Mucosa of rectum (tissue), 2 donors: ENCODE measurements around the gene PKIG.

Experiments used
- H3K27ac ChIP-seq, 2 donors: one replicate each; pipeline ENCODE4 v1.7.0; 2013; ENCODE audit warnings: inconsistent platforms in 2 of 2, low read depth in 2 of 2, low read length in 2 of 2
- H3K27me3 ChIP-seq, 2 donors: one replicate each; pipeline ENCODE4 v1.7.0; 2013; ENCODE audit warnings: low read length in 2 of 2; ENCODE audit not compliant: control insufficient read depth in 2 of 2, insufficient read depth in 2 of 2
- H3K36me3 ChIP-seq, 2 donors: one replicate each; pipeline ENCODE4 v1.7.0; 2013; ENCODE audit warnings: low read length in 2 of 2; ENCODE audit not compliant: control insufficient read depth in 2 of 2, insufficient read depth in 2 of 2
- H3K4me1 ChIP-seq, 2 donors: one replicate each; pipeline ENCODE4 v1.7.0; 2013; ENCODE audit warnings: low read length in 2 of 2, mild to moderate bottlenecking in 1 of 2; ENCODE audit not compliant: control insufficient read depth in 2 of 2, insufficient read depth in 2 of 2
- H3K4me3 ChIP-seq, 2 donors: one replicate each; pipeline ENCODE4 v1.7.0; 2013; ENCODE audit warnings: low read length in 2 of 2
- H3K9ac ChIP-seq, 2 donors: one replicate each; pipeline ENCODE4 v1.7.0; 2013; ENCODE audit warnings: low read length in 2 of 2, low read depth in 1 of 2, mild to moderate bottlenecking in 1 of 2
- H3K9me3 ChIP-seq, 2 donors: one replicate each; pipeline ENCODE4 v1.7.0; 2013; ENCODE audit warnings: low read length in 2 of 2; ENCODE audit not compliant: control insufficient read depth in 2 of 2
- donor health status: healthy.
- donor health status: Normal muscosa, but diverticular disease.

PKIG gene

GRCh38 chr20:44582311-44583025 is at the start of gene PKIG:
PKIG (plus strand) TSS chr20:44582579; CDS start chr20:44614557, 31,978 bp downstream.
- no peaks in the 10 kb centered on the region for H3K9me3 ChIP-seq
- peaks cover 8 to 9% of the 10 kb centered on the region in 2 donors for H3K4me1 ChIP-seq
- H3K9ac ChIP-seq: peak within 1 kb of the TSS; percentile 26 to 52
- H3K36me3 ChIP-seq: no peaks in the 10 kb centered on the region
- H3K27ac ChIP-seq: peak within 1 kb of the TSS; percentile 50 to 73
- peak within 1 kb of the TSS; percentile 52 to 66 for H3K4me3 ChIP-seq
- H3K27me3 ChIP-seq: no peaks in the 10 kb centered on the region

- Histone ChIP-seq H3K27me3 (no peaks in the 10 kb centered on the region), H3K27ac (peak overlapping the region in 1 of 2 donors; percentile 32), H3K4me1 (peaks cover 17 to 23% of the 10 kb centered on the region in 2 donors), H3K9ac (peak overlapping the region in 1 of 2 donors; percentile 80), H3K9me3 (no peaks in the 10 kb centered on the region), H3K36me3 (no peaks in the 10 kb centered on the region), H3K4me3 (peak overlapping the region in 1 of 2 donors; percentile 94)
Observed at GRCh38 chr20:44532981-44533331, 49.4 kb upstream of the PKIG start.

GRCh38 chr20:44533928-44534327 is 48.5 kb upstream of the PKIG start:
- Histone ChIP-seq H3K9ac (no peak overlapping the region), H3K27me3 (no peaks in the 10 kb centered on the region), H3K4me1 (peaks cover 17 to 23% of the 10 kb centered on the region in 2 donors), H3K36me3 (no peaks in the 10 kb centered on the region), H3K9me3 (no peaks in the 10 kb centered on the region), H3K27ac (no peak overlapping the region), H3K4me3 (no peak overlapping the region)

- Histone ChIP-seq H3K4me1 (peaks cover 16 to 22% of the 10 kb centered on the region in 2 donors), H3K36me3 (no peaks in the 10 kb centered on the region), H3K9me3 (no peaks in the 10 kb centered on the region), H3K27ac (peak overlapping the region; percentile 75 to 82), H3K27me3 (no peaks in the 10 kb centered on the region), H3K4me3 (peak overlapping the region; percentile 52 to 68), H3K9ac (peak overlapping the region; percentile 36 to 54)
Observed at GRCh38 chr20:44536175-44536574, 46.2 kb upstream of the PKIG start.

GRCh38 chr20:44537993-44538392 is 44.4 kb upstream of the PKIG start:
- Histone ChIP-seq H3K9ac (no peak overlapping the region), H3K9me3 (no peaks in the 10 kb centered on the region), H3K27me3 (no peaks in the 10 kb centered on the region), H3K4me3 (no peak overlapping the region), H3K27ac (no peak overlapping the region), H3K36me3 (no peaks in the 10 kb centered on the region), H3K4me1 (peaks cover 6 to 8% of the 10 kb centered on the region in 2 donors)

GRCh38 chr20:44540834-44541233 is 41.5 kb upstream of the PKIG start:
- no peak overlapping the region for H3K4me3 ChIP-seq
- H3K9ac ChIP-seq: no peak overlapping the region
- H3K27ac ChIP-seq: no peak overlapping the region
- no peaks in the 10 kb centered on the region for H3K27me3 ChIP-seq
- H3K4me1 ChIP-seq: peaks cover 5 to 6% of the 10 kb centered on the region in 2 donors
- H3K9me3 ChIP-seq: no peaks in the 10 kb centered on the region
- H3K36me3 ChIP-seq: no peaks in the 10 kb centered on the region

- Histone ChIP-seq H3K4me1 (peaks cover 0 to 4% of the 10 kb centered on the region in 2 donors), H3K36me3 (no peaks in the 10 kb centered on the region), H3K27ac (no peak overlapping the region), H3K9ac (no peak overlapping the region), H3K4me3 (no peak overlapping the region), H3K27me3 (no peaks in the 10 kb centered on the region), H3K9me3 (no peaks in the 10 kb centered on the region)
Observed at GRCh38 chr20:44541992-44542391, 40.4 kb upstream of the PKIG start.

GRCh38 chr20:44542890-44543289 is 39.5 kb upstream of the PKIG start:
- H3K36me3 ChIP-seq: no peaks in the 10 kb centered on the region
- no peaks in the 10 kb centered on the region for H3K9me3 ChIP-seq
- H3K4me1 ChIP-seq: peaks cover 0 to 4% of the 10 kb centered on the region in 2 donors
- no peak overlapping the region for H3K4me3 ChIP-seq
- H3K9ac ChIP-seq: no peak overlapping the region
- no peak overlapping the region for H3K27ac ChIP-seq
- no peaks in the 10 kb centered on the region for H3K27me3 ChIP-seq

- Histone ChIP-seq H3K4me3 (no peak overlapping the region), H3K9ac (no peak overlapping the region), H3K9me3 (no peaks in the 10 kb centered on the region), H3K36me3 (no peaks in the 10 kb centered on the region), H3K27me3 (no peaks in the 10 kb centered on the region), H3K4me1 (peaks cover 0 to 4% of the 10 kb centered on the region in 2 donors), H3K27ac (no peak overlapping the region)
Observed at GRCh38 chr20:44543358-44543757, 39.0 kb upstream of the PKIG start.

- Histone ChIP-seq H3K27ac (no peak overlapping the region), H3K4me3 (no peak overlapping the region), H3K27me3 (no peaks in the 10 kb centered on the region), H3K9ac (no peak overlapping the region), H3K9me3 (no peaks in the 10 kb centered on the region), H3K36me3 (no peaks in the 10 kb centered on the region), H3K4me1 (peaks cover 0 to 4% of the 10 kb centered on the region in 2 donors)
Observed at GRCh38 chr20:44544263-44544662, 38.1 kb upstream of the PKIG start.
